ENCODE results near the gene LCE1A. TPM values are rescaled to one million over a fixed set of nuclear protein-coding genes. Genes with fewer than 3 reads are reported as not detected.

The LCE1A gene
- not detected for total RNA-seq
- long read RNA-seq, result 0 reads

GRCh38 chr1:152827173-152827572 lies at the start of gene LCE1A:
Gene LCE1A, plus strand, starts transcription at chr1:152827473. Its CDS starts 0 bp downstream, at chr1:152827473.
- Histone ChIP-seq H3K36me3 (no peaks in the 10 kb centered on the region), H3K4me3 (no peak within 1 kb of the TSS), H3K27ac (replicated peaks) (no peak within 1 kb of the TSS), H3K9me3 (replicated peaks) (no peaks in the 10 kb centered on the region), H3K4me1 (no peaks in the 10 kb centered on the region), H3K27me3 (ENCODE audit: low read depth) (peaks cover 19% of the 10 kb centered on the region)
- no peak for TF ChIP-seq CTCF (IDR thresholded peaks at IDR 0.05; ENCODE audit: borderline replicate concordance)
- intact Hi-C loops (cut with micrococcal nuclease), result no loop called here
- no peak for DNase-seq

- Histone ChIP-seq H3K36me3 (no peaks in the 10 kb centered on the region), H3K27me3 (ENCODE audit: low read depth) (peaks cover 22% of the 10 kb centered on the region), H3K4me3 (no peak overlapping the region), H3K27ac (replicated peaks) (no peak overlapping the region), H3K4me1 (no peaks in the 10 kb centered on the region), H3K9me3 (replicated peaks) (peaks cover 3% of the 10 kb centered on the region)
- no peak for DNase-seq
- no peak for TF ChIP-seq CTCF (IDR thresholded peaks at IDR 0.05; ENCODE audit: borderline replicate concordance)
- intact Hi-C loops (cut with micrococcal nuclease), result no loop called here
Measured at GRCh38 chr1:152777510-152778137, 49.6 kb upstream of the LCE1A start.

GRCh38 chr1:152783095-152783494 lies 44.2 kb upstream of the LCE1A start:
- H3K4me3 ChIP-seq, result no peak overlapping the region
- no peak overlapping the region for H3K27ac ChIP-seq (replicated peaks)
- peaks cover 53% of the 10 kb centered on the region for H3K27me3 ChIP-seq (ENCODE audit: low read depth)
- H3K4me1 ChIP-seq, result no peaks in the 10 kb centered on the region
- intact Hi-C loops (cut with micrococcal nuclease), result no loop called here
- DNase-seq, result no peak
- no peaks in the 10 kb centered on the region for H3K36me3 ChIP-seq
- no peak for TF ChIP-seq CTCF (IDR thresholded peaks at IDR 0.05; ENCODE audit: borderline replicate concordance)
- no peaks in the 10 kb centered on the region for H3K9me3 ChIP-seq (replicated peaks)

- TF ChIP-seq CTCF (IDR thresholded peaks at IDR 0.05; ENCODE audit: borderline replicate concordance), result no peak
- Histone ChIP-seq H3K36me3 (no peaks in the 10 kb centered on the region), H3K4me1 (no peaks in the 10 kb centered on the region), H3K27ac (replicated peaks) (no peak within 1 kb of the TSS), H3K4me3 (no peak within 1 kb of the TSS), H3K27me3 (ENCODE audit: low read depth) (peaks cover 63% of the 10 kb centered on the region), H3K9me3 (replicated peaks) (no peaks in the 10 kb centered on the region)
- intact Hi-C loops (cut with micrococcal nuclease), result no loop called here
- DNase-seq, result no peak
Measured at GRCh38 chr1:152786077-152786476, 41.2 kb upstream of the LCE1A start, which contains the start of gene LCE1E. Gene LCE1E, plus strand, starts transcription at chr1:152786257. Its CDS starts 1,043 bp downstream, at chr1:152787300.

GRCh38 chr1:152795686-152796085 lies 31.6 kb upstream of the LCE1A start:
- no peaks in the 10 kb centered on the region for H3K9me3 ChIP-seq (replicated peaks)
- DNase-seq, result no peak
- H3K36me3 ChIP-seq, result no peaks in the 10 kb centered on the region
- TF ChIP-seq CTCF (IDR thresholded peaks at IDR 0.05; ENCODE audit: borderline replicate concordance), result no peak
- no peak overlapping the region for H3K4me3 ChIP-seq
- intact Hi-C loops (cut with micrococcal nuclease), result no loop called here
- no peaks in the 10 kb centered on the region for H3K4me1 ChIP-seq
- H3K27ac ChIP-seq (replicated peaks), result no peak overlapping the region
- H3K27me3 ChIP-seq (ENCODE audit: low read depth), result no peaks in the 10 kb centered on the region

Data from left ventricle myocardium inferior (tissue), 1 donor.